Dedifferentiated amniotic fluid mesenchymal stem cell (primary cell): ENCODE data around the gene CCNT1.
"Not testable (repeated sequence)": the region's sequence is repeated elsewhere in the genome, so short reads cannot be mapped to it uniquely, and the experiment has no call there.

ENCODE experiments used
- DNase-seq: peaks from one replicate; pipeline ENCODE4 v3.0.0-alpha.2; 2016; ENCODE audit errors: extremely low spot score

The CCNT1 gene

DNA sequence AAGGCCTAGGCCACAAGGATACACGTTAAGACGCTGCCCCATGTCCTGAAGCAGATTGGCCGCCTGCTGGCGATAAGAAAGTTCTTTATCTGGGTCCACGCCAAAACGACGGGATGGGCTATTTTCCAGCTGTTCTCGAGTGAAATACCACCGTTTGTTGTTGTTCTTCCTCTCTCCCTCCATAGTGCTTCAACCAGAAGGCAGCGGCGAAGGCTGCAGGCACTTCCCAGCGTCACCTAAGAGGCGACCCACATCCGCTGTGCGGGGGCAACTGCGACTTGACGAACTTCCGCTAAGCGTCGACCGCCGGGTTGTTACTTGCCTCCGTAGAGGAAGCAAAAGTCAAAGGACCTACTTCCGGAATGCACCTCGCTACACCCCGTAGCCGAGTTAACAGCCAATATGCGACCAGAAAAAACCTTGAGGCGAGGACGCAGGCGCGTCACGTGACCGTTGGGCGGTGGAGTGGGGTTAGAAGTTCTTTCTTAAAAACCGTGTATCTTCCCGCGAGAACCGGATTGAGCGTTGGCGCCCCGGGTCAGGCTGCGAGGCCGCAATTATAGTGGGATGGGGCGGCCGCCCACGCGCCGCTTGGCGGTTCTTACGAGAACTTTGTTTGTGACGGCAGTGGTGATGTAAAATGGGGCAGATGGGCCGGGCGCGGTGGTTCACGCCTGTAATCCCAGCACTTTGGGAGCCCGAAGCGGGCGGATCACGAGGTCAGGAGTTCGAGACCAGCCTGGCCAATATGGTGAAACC is at the start of gene CCNT1:
CCNT1 (minus strand) TSS at position 215 of the 759 bp plus-strand sequence; CDS start at position 183, 32 bp downstream.
- DNase-seq: peak; percentile 100

DNA sequence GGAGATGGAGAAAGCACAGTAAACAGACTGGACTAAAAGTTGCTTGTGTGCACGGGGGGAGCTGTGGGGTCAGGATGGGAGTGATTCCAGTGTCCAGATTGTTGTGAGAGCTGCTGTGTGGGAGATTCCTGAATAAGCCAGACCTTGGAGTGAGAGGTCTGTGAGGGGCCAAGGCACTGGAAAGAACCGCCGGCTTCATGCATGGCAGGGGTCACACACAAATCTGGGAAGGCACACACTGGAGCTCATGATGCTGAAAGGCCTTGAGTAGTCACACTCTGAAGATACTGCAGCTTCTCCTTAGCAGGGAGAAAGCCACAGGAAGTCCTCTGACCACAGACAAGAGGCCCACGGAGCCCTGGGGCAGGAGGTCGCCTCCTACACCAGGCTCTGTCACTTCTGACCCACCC is 49.3 kb upstream of the CCNT1 start:
- DNase-seq: no peak

DNA sequence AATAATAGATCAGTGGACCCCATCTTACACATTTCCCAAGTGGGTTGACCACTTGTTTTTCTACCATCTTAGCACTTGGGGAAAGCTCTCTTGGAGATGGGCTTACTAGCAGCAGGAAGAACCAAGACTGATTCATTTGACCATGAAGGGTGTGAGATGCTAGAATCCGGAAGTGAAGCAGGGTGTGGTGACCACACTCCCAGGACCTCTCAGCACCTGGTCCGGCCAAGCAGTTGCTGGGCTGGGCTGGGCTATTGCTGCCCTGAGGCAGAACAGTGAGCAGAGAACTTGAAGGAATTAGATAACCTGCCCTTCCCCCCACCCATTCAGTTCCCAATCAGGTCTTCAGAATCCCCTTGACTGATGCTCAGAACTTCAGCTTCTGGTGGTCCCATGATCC is 48.0 kb upstream of the CCNT1 start:
- DNase-seq: no peak

- no peak for DNase-seq
These were observed 42.2 kb upstream of the CCNT1 start for GRCh38 chr12:48758737-48759136.

DNA sequence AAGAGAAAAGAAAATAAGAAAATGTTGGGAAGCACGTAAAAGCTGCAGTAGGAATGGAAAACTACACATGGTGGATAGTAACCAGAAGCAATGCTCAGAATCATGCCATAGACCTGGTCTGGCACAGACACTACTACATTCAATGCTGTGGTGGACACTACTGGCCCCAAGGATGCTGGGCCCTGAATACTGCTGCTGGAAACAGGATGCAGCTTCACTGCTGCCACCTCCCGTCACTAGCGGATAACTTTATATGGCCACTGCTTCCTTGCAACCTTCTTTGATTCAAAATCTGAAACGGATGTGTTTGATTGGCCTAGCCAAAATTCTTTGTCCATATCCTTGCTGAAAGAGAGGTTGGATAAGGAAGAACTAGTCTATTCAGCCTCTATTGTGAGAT is 41.7 kb upstream of the CCNT1 start:
- DNase-seq: no peak

DNA sequence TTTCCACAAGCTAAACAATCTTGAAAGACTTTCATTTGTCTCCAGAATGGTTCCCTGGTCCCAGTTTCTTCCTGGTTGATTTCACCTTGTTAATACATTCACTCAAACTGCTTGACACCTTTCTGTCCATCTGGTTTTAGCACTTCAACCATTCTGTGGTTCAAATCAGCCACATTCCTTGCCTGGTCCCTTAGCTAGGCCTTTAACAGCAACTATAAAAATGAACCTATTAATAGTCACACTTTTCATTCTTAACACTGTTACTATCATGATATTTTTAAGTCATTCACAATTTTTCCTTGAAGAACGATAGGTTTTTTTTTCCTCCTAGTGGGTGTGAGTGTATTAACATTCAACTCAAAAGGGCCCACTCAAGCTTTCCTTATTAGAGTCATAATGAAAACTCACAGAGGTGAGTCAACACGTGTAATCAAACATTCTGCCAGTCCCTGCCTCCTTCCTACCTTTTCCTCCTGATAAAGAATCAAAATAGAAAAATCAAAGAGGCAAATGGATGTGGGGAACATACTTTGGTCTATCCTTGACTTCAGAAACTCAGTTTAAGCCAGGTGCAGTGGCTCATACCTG is 34.4 kb upstream of the CCNT1 start:
- no peak for DNase-seq

GRCh38 chr12:48750215-48750614 is 33.7 kb upstream of the CCNT1 start:
- no peak for DNase-seq

- no peak for DNase-seq
These were observed 27.9 kb upstream of the CCNT1 start for GRCh38 chr12:48744251-48745008.

GRCh38 chr12:48739618-48740269 is 23.2 kb upstream of the CCNT1 start:
- DNase-seq: no peak

DNA sequence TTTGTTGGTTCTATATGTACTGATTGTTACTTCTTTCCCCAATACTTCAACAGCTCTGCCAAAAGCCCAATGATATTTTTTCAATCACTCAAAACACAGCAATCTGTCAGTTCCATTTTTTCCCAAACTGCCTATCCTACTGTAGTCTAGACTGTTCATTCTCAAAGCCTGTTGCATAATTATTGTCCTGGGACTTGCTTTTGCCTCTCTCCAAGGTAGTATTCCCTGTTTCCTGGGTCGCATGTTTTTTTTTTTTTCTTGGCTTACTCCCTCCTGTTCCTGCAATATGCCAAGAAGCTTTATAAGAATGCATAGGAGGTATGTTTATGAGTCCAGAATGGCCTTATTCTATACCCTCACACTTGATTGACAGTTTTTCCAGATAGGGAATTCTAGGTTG is 19.9 kb upstream of the CCNT1 start:
- DNase-seq: no peak

DNA sequence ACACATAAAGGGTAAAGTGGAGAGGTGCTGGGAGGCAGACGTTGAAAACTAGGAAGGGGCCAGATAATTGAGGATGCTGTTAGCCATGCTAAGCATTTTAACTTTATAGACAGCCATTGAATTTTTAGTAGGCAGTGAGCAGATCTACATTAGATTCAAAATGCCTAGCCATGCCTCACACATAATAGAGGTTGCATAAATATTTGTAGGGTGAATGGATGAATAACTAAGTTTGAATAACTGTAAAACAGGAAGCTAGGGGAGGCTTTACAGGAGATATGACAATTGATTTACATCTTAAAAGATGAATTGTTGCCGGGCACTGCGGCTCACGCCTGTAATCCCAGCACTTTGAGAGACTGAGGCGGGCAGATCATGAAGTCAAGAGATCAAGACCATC is 12.3 kb upstream of the CCNT1 start:
- DNase-seq: no peak

DNA sequence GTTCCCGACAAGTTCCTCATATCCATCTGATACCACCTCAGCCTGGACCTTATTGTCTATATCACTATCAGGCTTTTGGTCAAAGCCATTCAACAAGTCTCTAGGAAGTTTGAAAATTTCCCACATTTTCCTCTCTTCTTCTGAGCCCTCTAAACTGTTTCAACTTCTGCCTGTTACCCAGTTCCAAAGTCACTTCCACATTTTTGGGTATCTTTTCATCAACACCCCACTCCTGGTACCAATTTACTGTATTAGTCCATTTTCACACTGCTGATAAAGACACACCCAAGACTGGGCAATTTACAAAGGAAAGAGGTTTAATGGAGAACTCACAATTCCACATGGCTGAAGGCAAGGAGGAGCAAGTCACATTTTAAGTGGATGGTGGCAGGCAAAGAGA is 4.2 kb upstream of the CCNT1 start:
- DNase-seq: not testable (repeated sequence)

DNA sequence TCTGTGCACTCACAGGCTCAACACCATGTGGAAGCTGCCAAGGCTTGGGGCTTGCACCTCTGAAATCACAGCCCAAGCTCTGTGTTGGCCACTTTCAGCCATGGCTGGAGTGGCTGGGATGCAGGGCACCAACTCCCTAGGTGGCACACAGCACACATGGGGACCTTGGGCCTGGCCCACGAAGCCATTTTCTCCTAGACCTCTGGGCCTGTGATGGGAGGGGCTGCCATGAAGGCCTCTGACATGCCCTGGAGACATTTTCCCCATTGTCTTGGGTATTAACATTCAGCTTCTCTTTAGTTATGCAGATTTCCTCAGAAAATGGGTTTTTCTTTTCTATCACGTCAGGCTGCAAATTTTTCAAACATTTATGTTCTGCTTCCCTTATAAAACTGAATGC is 3.7 kb upstream of the CCNT1 start:
- not testable (repeated sequence) for DNase-seq

DNA sequence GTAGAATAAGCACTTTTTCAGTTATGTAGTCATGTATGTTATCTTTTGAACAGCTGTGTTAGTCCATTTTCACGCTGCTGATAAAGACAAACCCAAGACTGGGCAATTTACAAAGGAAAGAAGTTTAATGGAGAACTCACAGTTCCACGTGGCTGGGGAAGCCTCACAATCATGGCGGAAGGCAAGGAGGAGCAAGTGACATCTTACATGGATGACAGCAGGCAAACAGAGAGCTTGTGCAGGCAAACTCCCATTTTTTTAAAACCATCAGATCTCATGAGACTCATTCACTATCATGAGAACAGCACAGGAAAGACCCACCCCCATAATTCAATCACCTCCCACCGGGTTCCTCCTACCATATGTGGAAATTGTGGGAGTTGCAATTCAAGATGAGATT is 2.5 kb upstream of the CCNT1 start:
- DNase-seq: not testable (repeated sequence)

DNA sequence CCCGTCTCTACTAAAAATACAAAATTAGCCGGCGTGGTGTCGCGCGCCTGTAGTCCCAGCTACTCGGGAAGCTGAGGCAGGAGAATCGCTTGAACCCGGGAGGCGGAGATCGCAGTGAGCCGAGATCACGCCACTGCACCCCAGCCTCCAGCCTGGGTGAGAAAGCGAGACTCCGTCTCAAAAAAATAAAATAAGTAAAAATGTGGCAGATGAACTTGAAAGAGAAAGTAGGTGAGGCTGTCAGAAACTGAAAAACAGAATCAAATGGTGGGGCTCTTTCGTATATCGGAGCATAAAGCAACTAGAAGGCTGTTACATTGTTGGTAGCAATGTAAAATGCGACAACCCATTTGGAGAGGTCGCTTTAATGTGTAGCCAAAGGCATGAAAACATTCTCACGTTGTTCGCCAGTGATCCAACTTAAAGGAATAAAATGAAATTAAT is 767 bp upstream of the CCNT1 start:
- DNase-seq: no peak

DNA sequence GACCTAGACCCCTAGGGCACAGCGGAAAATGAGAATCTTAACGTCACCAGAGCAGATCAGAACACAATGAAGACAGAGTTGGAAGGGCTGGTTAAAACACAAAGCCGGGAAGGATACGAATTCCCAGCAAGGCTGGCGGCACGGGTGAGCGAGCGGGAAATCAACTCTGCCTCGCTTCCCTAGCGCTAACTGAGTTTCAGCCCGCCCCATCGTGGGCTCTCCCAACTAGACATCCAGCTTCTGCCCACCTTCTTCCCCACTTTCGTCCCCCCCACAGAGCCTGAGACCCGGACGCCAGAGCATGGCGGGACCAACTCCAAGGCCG is 377 bp downstream of the CCNT1 start:
- no peak for DNase-seq

DNA sequence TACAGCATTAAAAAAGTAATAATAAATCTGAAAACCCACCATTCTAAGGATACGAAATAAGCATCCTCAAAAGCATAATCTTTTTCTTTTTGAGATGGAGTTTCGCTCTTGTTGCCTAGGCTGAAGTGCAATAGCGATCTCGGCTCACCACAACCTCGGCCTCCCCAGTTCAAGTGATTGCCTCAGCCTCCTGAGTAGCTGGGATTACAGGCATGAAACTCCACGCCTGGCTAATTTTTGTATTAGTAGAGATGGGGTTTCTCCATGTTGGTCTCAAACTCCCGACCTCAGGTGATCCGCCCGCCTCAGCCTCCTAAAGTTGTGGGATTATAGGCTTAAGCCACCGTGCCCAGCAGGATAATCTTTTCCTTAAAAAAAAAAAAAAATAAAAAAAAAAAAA is 4.3 kb downstream of the CCNT1 start:
- DNase-seq: no peak

DNA sequence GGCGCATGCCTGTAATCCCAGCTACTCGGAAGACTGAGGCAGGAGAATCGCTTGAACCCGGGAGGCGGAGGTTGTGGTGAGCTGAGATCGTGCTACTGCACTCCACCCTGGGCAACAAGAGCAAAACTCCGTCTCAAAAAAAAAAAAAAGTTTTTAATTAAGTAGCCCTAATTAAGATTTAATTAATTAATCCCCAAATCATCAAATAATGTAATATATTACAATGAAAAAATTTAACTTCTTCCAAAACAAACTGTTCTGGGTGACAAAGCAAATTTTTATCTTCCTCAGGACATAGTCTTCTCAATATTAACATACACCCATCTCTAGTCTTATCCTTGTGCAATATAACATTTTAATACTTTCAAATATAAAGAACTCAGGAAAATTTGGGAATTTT is 17.7 kb downstream of the CCNT1 start:
- DNase-seq: not testable (repeated sequence)

DNA sequence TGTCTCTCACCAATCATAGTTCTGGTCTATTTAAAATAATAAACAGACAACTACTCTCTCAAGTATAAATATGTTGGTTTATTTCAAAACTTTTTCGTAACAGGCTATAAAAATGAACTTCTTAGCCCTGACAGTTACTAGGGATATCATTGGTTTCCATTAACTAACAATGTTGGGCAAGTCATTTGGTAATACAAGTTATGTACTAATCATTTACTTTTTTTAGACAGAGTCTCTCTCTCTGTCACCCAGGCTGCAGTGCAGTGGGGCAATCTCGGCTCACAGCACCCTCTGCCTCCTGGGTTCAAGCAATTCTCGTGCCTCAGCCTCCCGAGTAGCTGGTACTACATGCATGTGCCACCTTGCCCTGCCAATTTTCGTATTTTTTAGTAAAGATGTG is 19.9 kb downstream of the CCNT1 start:
- no peak for DNase-seq

GRCh38 chr12:48695859-48696258 is 20.6 kb downstream of the CCNT1 start:
- DNase-seq: no peak

GRCh38 chr12:48694038-48694437 is 22.5 kb downstream of the CCNT1 start:
- DNase-seq: no peak

- DNase-seq: no peak
These were observed 22.9 kb downstream of the CCNT1 start for GRCh38 chr12:48693572-48693971.
